Retinal pigment epithelial cell (primary cell): Measurements from ENCODE around the gene TSHZ2.

Experiments used
- DNase-seq: peaks from one replicate; pipeline ENCODE4 v3.0.0-alpha.2; 2010; ENCODE audit warnings: low read depth
- H3K4me3 ChIP-seq: 2 replicates; pipeline ENCODE4 v1.5.1; 2011; ENCODE audit warnings: mild to moderate bottlenecking, low read length, control low read depth, moderate library complexity
- CTCF ChIP-seq: conservative IDR thresholded peaks from 2 replicates; pipeline ENCODE4 v1.5.1; 2011; ENCODE audit warnings: low read depth, low read length, control low read depth, inconsistent platforms

The TSHZ2 gene

DNA sequence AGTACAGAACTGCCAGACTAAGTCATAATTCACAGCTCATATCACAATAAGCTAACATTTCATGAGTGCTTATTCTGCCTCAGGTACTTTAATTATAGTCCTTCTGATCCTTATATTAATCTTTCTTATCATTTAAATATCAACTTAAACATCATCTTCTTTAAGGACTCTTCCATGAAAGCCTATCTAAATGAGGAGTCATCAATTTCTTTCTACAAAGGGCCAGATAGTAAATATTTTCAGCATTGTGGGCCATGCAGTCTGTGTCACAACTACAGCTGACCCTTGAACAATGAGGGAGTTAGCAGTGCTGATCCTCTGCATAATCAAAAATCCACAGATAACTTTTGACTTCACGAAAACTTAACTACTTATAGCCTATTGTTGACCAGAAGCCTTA is 306.4 kb downstream of the TSHZ2 start:
- no peak overlapping the region for H3K4me3 ChIP-seq
- no peak for DNase-seq
- no peak for TF ChIP-seq CTCF

DNA sequence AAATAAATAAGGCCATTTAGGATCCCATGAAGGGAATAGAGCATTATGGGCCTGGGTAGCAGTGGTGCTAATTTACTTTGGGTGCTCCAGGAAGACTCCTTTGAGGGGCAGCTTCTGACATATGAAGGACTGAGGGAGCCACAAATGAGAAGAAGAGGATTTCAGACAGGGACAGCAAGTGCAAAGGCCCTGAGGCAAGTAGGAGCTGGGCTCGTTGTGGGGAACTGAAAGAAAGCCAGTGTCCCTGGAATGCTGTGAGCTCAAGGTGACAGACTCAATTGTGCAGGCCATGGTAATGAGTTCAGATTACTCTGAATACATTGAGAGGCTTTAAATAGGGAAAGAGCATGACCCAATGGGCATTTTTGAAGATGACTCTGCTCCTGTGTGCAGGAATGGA is 307.6 kb downstream of the TSHZ2 start:
- TF ChIP-seq CTCF, result no peak
- H3K4me3 ChIP-seq, result no peak overlapping the region
- no peak for DNase-seq

DNA sequence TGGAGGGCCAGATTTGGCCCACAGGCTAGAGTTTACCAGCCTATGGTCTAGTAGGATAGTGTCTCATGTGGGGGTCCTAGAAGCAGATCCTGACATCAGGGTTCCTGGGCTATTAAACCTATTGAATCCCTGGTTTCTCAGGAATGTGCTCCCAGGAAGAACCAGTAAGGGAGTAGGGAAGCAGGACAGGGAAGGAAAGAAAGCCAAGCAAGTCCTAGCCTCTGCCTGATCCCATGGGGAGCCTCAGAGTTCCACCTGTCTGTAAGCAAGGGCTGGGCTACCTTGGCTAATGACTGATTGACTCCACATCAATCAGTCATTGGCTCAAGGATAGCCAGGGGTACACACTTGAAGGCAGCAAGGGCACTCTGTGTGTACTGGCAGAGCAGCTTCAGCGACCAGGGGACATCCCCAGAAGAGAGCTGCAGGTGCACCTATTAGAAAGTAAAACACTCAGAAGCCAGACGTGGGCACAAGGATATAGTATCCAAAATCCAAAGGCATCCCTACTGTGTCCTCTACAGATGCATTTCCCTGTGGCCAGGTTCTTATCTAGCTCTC is 309.5 kb downstream of the TSHZ2 start:
- no peak for TF ChIP-seq CTCF
- no peak overlapping the region for H3K4me3 ChIP-seq
- no peak for DNase-seq

GRCh38 chr20:53282217-53282955 is 310.2 kb downstream of the TSHZ2 start:
- TF ChIP-seq CTCF, result no peak

DNA sequence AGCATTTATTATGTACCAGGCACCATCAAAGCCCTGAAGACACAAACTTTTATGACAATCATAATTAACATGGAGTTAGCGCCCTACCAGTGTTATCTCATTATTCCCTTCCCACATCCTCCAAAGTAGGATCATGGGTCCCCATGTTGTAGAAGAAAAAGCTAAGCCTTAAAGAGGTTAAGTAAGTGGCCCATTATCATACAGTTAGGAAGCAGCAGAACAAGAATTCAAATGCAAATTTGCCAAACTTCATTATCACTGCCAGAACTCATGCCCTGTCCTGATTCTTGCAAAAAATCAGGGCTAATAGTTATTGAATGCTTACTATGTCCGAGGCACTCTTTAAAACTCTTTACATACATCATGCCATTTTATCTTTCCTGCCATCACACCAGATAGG is 310.9 kb downstream of the TSHZ2 start:
- H3K4me3 ChIP-seq, result no peak overlapping the region
- no peak for TF ChIP-seq CTCF
- no peak for DNase-seq

More at GRCh38 chr20:53282217-53282955, 310.2 kb downstream of the TSHZ2 start:
- DNase-seq, result no peak
- no peak overlapping the region for H3K4me3 ChIP-seq

- H3K4me3 ChIP-seq, result no peak overlapping the region
- no peak for TF ChIP-seq CTCF
- DNase-seq, result no peak
Measured at GRCh38 chr20:53283597-53283996, 311.4 kb downstream of the TSHZ2 start.

- H3K4me3 ChIP-seq, result no peak overlapping the region
Measured at GRCh38 chr20:53284256-53284655, 312.1 kb downstream of the TSHZ2 start.

More at GRCh38 chr20:53284256-53284655, 312.1 kb downstream of the TSHZ2 start:
- no peak for TF ChIP-seq CTCF
- no peak for DNase-seq
